Left lung (tissue), 10 donors: ENCODE results near the gene TMEM255A. TPM values are rescaled to one million over a fixed set of nuclear protein-coding genes. Genes with fewer than 3 reads are reported as not detected.

Source experiments
- ATAC-seq: fragments of 200-7000 bp; cut with Tn5 transposase; one replicate; pipeline ENCODE4 v1.9.1; 2020; ENCODE audit warnings: moderate library complexity
- DNase-seq, 4 donors: peaks; one replicate each; pipeline ENCODE4 v3.0.0-alpha.2; 2013 to 2020
- H3K27ac ChIP-seq, 2 donors: fragments of 200-600 bp; sonication (generic) in 1 of 2; one replicate each; pipeline versions ENCODE4 v1.5.0 to v1.8.0; 2020 to 2021
- H3K27me3 ChIP-seq, 2 donors: fragments of 200-600 bp; sonication (generic) in 1 of 2; one replicate each; pipeline versions ENCODE4 v1.5.0 to v1.8.0; 2020 to 2021
- H3K36me3 ChIP-seq, 2 donors: fragments of 200-600 bp; sonication (generic) in 1 of 2; one replicate each; pipeline versions ENCODE4 v1.5.0 to v1.8.0; 2020 to 2021
- H3K4me1 ChIP-seq, 2 donors: fragments of 200-600 bp; one replicate each; pipeline ENCODE4 v1.8.0; 2021
- H3K4me3 ChIP-seq, 2 donors: fragments of 200-600 bp; sonication (generic) in 1 of 2; one replicate each; pipeline versions ENCODE4 v1.5.0 to v1.8.0; 2020 to 2021; ENCODE audit warnings: mild to moderate bottlenecking in 1 of 2
- H3K9me3 ChIP-seq, 2 donors: fragments of 200-600 bp; sonication (generic) in 1 of 2; one replicate each; pipeline versions ENCODE4 v1.5.0 to v1.8.0; 2020 to 2021
- CTCF ChIP-seq, 2 donors: fragments of 200-600 bp; sonication (generic) in 1 of 2; IDR thresholded peaks; one replicate each; pipeline versions ENCODE4 v1.5.0 to v1.8.0; 2021; ENCODE audit warnings: antibody characterized with exemption in 2 of 2
- intact Hi-C, 2 donors: fragments of 100-400 bp; cut with DNase I; formaldehyde crosslinking; loops; one replicate each; pipeline versions ENCODE4 v1.11.2 to v1.14.2; 2022
- polyA plus RNA-seq, 6 donors: library from polyadenylated mRNA; unstranded; fragments of 120-200 nt; gene quantifications; one replicate each; pipeline ENCODE4 v1.2.1, GENCODE V29; 2013; ENCODE audit not compliant: insufficient read length in 6 of 6
- total RNA-seq, 2 donors: library from RNA; stranded (reverse); fragmentation: NEBNext Ultra II Directional; extraction: Animal tissue kit (Norgen Biotek cat#: 25700); gene quantifications; one replicate each; pipeline ENCODE4 v1.2.1, GENCODE V29; 2021
- donor health status: DM: no; HTN: yes; CAD: no.
- donor health status: DM: no; HTN: no; CAD: no.

TMEM255A gene
- total and polyA plus RNA-seq, 8 donors = 0.58 to 1.9 (median 1.4) TPM

- intact Hi-C loops = no loop called here
- Histone ChIP-seq H3K9me3 (no peaks in the 10 kb centered on the region), H3K4me1 (no peaks in the 10 kb centered on the region), H3K27me3 (peaks cover 0 to 5% of the 10 kb centered on the region in 2 donors), H3K4me3 (no peak overlapping the region), H3K36me3 (no peaks in the 10 kb centered on the region), H3K27ac (no peak overlapping the region)
- no peak for DNase-seq
- TF ChIP-seq CTCF (IDR thresholded peaks at IDR 0.05) = no peak
- no peak for ATAC-seq
Observed at GRCh38 chrX:120281761-120282160, 29.5 kb downstream of the TMEM255A start.

GRCh38 chrX:120281021-120281624 lies 30.1 kb downstream of the TMEM255A start:
- no peak overlapping the region for H3K27ac ChIP-seq

GRCh38 chrX:120274958-120275357 lies 36.3 kb downstream of the TMEM255A start:
- intact Hi-C loops = no loop called here
- H3K4me1 ChIP-seq = no peaks in the 10 kb centered on the region
- no peaks in the 10 kb centered on the region for H3K36me3 ChIP-seq
- no peak overlapping the region for H3K4me3 ChIP-seq
- H3K9me3 ChIP-seq = no peaks in the 10 kb centered on the region
- no peak overlapping the region for H3K27ac ChIP-seq
- no peaks in the 10 kb centered on the region for H3K27me3 ChIP-seq
- TF ChIP-seq CTCF (IDR thresholded peaks at IDR 0.05) = no peak
- ATAC-seq (no peak), DNase-seq (no peak)

More at GRCh38 chrX:120281021-120281624, 30.1 kb downstream of the TMEM255A start:
- Histone ChIP-seq H3K27me3 (peaks cover 0 to 5% of the 10 kb centered on the region in 2 donors), H3K36me3 (no peaks in the 10 kb centered on the region), H3K4me3 (no peak overlapping the region), H3K9me3 (no peaks in the 10 kb centered on the region), H3K4me1 (no peaks in the 10 kb centered on the region)
- ATAC-seq (no peak), DNase-seq (no peak)
- intact Hi-C loops = no loop called here
- TF ChIP-seq CTCF (IDR thresholded peaks at IDR 0.05) = no peak

- DNase-seq (no peak), ATAC-seq (no peak)
- H3K4me3 ChIP-seq = no peak overlapping the region
- no peak for TF ChIP-seq CTCF (IDR thresholded peaks at IDR 0.05)
- no peaks in the 10 kb centered on the region for H3K4me1 ChIP-seq
- no peak overlapping the region for H3K27ac ChIP-seq
- intact Hi-C loops = no loop called here
- no peaks in the 10 kb centered on the region for H3K9me3 ChIP-seq
- no peaks in the 10 kb centered on the region for H3K36me3 ChIP-seq
- H3K27me3 ChIP-seq = no peaks in the 10 kb centered on the region
Observed at GRCh38 chrX:120274145-120274544, 37.1 kb downstream of the TMEM255A start.

- Histone ChIP-seq H3K36me3 (no peaks in the 10 kb centered on the region), H3K9me3 (no peaks in the 10 kb centered on the region), H3K4me1 (no peaks in the 10 kb centered on the region), H3K27me3 (no peaks in the 10 kb centered on the region), H3K4me3 (no peak overlapping the region), H3K27ac (no peak overlapping the region)
- ATAC-seq (peak; percentile 71), DNase-seq (peak in 2 of 4 donors; percentile 5 to 49)
- TF ChIP-seq CTCF (IDR thresholded peaks at IDR 0.05) = no peak
- intact Hi-C loops = no loop called here
Observed at GRCh38 chrX:120271218-120271617, 40.0 kb downstream of the TMEM255A start.
